HG03354 (cell line): ENCODE data around the gene SLC22A5.
"Not testable (repeated sequence)": the region's sequence is repeated elsewhere in the genome, so short reads cannot be mapped to it uniquely, and the experiment has no call there.

ENCODE experiments used
- ATAC-seq: cut with Tn5 transposase; IDR thresholded peaks from one replicate; pipeline ENCODE4 v1.9.1; 2021; ENCODE audit warnings: mild to moderate bottlenecking; ENCODE audit not compliant: unreplicated experiment, poor library complexity, severe bottlenecking

The SLC22A5 gene

GRCh38 chr5:132435886-132436285 is 66.4 kb downstream of the SLC22A5 start:
- ATAC-seq = no peak

- peak; percentile 7 for ATAC-seq
Observed at GRCh38 chr5:132436936-132437335, 67.4 kb downstream of the SLC22A5 start.

GRCh38 chr5:132437604-132438266 is 68.2 kb downstream of the SLC22A5 start:
- peak; percentile 89 for ATAC-seq

- not testable (repeated sequence) for ATAC-seq
Observed at GRCh38 chr5:132438267-132438645, 68.7 kb downstream of the SLC22A5 start.

GRCh38 chr5:132438917-132439316 is 69.4 kb downstream of the SLC22A5 start:
- no peak for ATAC-seq

GRCh38 chr5:132439521-132440089 is 70.1 kb downstream of the SLC22A5 start:
- no peak for ATAC-seq

- ATAC-seq = no peak
Observed at GRCh38 chr5:132444061-132444460, 74.6 kb downstream of the SLC22A5 start.
